Activated naive CD4-positive, alpha-beta T cell treated with anti-CD3 and anti-CD28 coated beads, Interleukin-2, amount 10 ng/mL, durations not matched to agents 7 days and 5 days (primary cell): ENCODE results near the gene SORCS2.

Source experiments
- CTCF ChIA-PET: fragments of 350-600 bp; sonication (Branson Sonifier 250); formaldehyde crosslinking; loops from one replicate; lab custom pipeline; 2021; ENCODE audit warnings: antibody characterized with exemption; lab: Charles Lee
- DNase-seq: peaks from one replicate; pipeline ENCODE4 v3.0.0-alpha.2; 2020
- H3K27ac Mint-ChIP-seq: one replicate; pipeline ENCODE4 v1.8.0; 2021; ENCODE audit warnings: mild to moderate bottlenecking, moderate library complexity, mixed read lengths
- H3K27me3 Mint-ChIP-seq: one replicate; pipeline ENCODE4 v1.8.0; 2021; ENCODE audit warnings: mild to moderate bottlenecking, mixed read lengths
- H3K36me3 Mint-ChIP-seq: one replicate; pipeline ENCODE4 v1.8.0; 2021; ENCODE audit warnings: mixed read lengths
- H3K4me1 Mint-ChIP-seq: one replicate; pipeline ENCODE4 v1.8.0; 2021; ENCODE audit warnings: mixed read lengths
- H3K4me3 Mint-ChIP-seq: one replicate; pipeline ENCODE4 v1.8.0; 2021; ENCODE audit warnings: mild to moderate bottlenecking, moderate library complexity, mixed read lengths
- H3K9me3 Mint-ChIP-seq: one replicate; pipeline ENCODE4 v1.8.0; 2021; ENCODE audit warnings: mixed read lengths

SORCS2 gene

GRCh38 chr4:7735961-7736360 lies 543.6 kb downstream of the SORCS2 start:
- peaks cover 20% of the 10 kb centered on the region for H3K27me3 Mint-ChIP-seq
- CTCF ChIA-PET = no interaction called here
- no peak for DNase-seq
- H3K4me3 Mint-ChIP-seq = no peak overlapping the region
- no peaks in the 10 kb centered on the region for H3K36me3 Mint-ChIP-seq
- no peaks in the 10 kb centered on the region for H3K9me3 Mint-ChIP-seq
- H3K27ac Mint-ChIP-seq = no peak overlapping the region
- H3K4me1 Mint-ChIP-seq = no peaks in the 10 kb centered on the region

- H3K27me3 Mint-ChIP-seq = peaks cover 20% of the 10 kb centered on the region
- no peak for DNase-seq
- H3K9me3 Mint-ChIP-seq = no peaks in the 10 kb centered on the region
- H3K36me3 Mint-ChIP-seq = no peaks in the 10 kb centered on the region
- H3K4me1 Mint-ChIP-seq = no peaks in the 10 kb centered on the region
- H3K4me3 Mint-ChIP-seq = no peak overlapping the region
- H3K27ac Mint-ChIP-seq = no peak overlapping the region
- CTCF ChIA-PET = no interaction called here
Observed at GRCh38 chr4:7736436-7737267, 544.3 kb downstream of the SORCS2 start.

- no peak for DNase-seq
- no peak overlapping the region for H3K27ac Mint-ChIP-seq
- peaks cover 16% of the 10 kb centered on the region for H3K27me3 Mint-ChIP-seq
- H3K36me3 Mint-ChIP-seq = no peaks in the 10 kb centered on the region
- CTCF ChIA-PET = no interaction called here
- H3K4me3 Mint-ChIP-seq = no peak overlapping the region
- no peaks in the 10 kb centered on the region for H3K9me3 Mint-ChIP-seq
- H3K4me1 Mint-ChIP-seq = no peaks in the 10 kb centered on the region
Observed at GRCh38 chr4:7737268-7737645, 544.9 kb downstream of the SORCS2 start.

- H3K36me3 Mint-ChIP-seq = no peaks in the 10 kb centered on the region
- CTCF ChIA-PET = no interaction called here
- no peak overlapping the region for H3K27ac Mint-ChIP-seq
- no peak overlapping the region for H3K4me3 Mint-ChIP-seq
- DNase-seq = no peak
- no peaks in the 10 kb centered on the region for H3K9me3 Mint-ChIP-seq
- H3K27me3 Mint-ChIP-seq = peaks cover 12% of the 10 kb centered on the region
- no peaks in the 10 kb centered on the region for H3K4me1 Mint-ChIP-seq
Observed at GRCh38 chr4:7737752-7738457, 545.6 kb downstream of the SORCS2 start.

- Mint-ChIP-seq H3K4me3 (no peak overlapping the region), H3K4me1 (no peaks in the 10 kb centered on the region), H3K27ac (no peak overlapping the region), H3K36me3 (no peaks in the 10 kb centered on the region), H3K9me3 (no peaks in the 10 kb centered on the region), H3K27me3 (peaks cover 8% of the 10 kb centered on the region)
- DNase-seq = no peak
- CTCF ChIA-PET = no interaction called here
Observed at GRCh38 chr4:7738458-7739076, 546.2 kb downstream of the SORCS2 start.

DNA sequence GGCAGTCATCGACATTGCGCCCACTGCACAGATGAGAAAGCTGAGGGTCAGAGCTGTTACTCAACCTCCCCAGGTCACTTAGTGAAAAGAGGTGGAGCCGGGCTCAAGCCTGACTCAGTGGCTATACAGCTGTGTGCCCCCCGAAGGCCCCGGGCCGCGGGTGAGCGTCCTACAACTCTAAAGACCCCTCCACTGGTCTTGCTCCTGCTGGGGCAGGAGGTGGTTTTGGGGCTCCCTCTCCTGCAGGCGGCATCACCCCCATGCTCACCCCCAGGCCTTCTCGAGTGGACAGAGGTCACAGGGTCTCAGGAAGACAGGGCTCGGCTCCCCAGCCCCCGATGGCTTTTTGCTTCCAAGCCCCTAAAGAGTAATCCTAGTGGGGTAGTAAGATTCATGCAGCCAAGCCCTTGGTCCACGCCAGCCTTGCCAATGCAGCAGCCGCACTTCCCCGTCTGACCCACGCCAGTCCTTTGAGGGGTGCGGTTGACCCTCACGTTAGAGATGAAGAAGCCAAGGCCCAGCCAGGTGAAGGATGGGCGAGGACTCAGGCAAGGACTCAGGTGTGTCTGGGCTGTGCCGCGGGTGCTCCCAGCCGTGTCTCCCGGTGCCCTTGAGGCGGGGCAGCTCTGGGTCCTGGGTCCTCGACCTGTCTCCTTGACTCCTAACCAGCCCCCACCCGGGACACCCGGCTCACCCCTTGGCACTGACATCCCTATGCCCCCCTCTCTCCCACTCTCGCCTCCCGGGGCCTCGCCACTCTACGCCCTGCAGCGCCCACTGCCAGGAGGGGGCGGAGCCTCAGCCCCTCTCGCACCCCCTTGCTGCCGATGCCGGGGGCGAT lies 547.0 kb downstream of the SORCS2 start:
- H3K27ac Mint-ChIP-seq = no peak overlapping the region
- H3K9me3 Mint-ChIP-seq = no peaks in the 10 kb centered on the region
- CTCF ChIA-PET = no interaction called here
- no peak overlapping the region for H3K4me3 Mint-ChIP-seq
- peaks cover 6% of the 10 kb centered on the region for H3K4me1 Mint-ChIP-seq
- H3K27me3 Mint-ChIP-seq = peaks cover 6% of the 10 kb centered on the region
- DNase-seq = no peak
- no peaks in the 10 kb centered on the region for H3K36me3 Mint-ChIP-seq

DNA sequence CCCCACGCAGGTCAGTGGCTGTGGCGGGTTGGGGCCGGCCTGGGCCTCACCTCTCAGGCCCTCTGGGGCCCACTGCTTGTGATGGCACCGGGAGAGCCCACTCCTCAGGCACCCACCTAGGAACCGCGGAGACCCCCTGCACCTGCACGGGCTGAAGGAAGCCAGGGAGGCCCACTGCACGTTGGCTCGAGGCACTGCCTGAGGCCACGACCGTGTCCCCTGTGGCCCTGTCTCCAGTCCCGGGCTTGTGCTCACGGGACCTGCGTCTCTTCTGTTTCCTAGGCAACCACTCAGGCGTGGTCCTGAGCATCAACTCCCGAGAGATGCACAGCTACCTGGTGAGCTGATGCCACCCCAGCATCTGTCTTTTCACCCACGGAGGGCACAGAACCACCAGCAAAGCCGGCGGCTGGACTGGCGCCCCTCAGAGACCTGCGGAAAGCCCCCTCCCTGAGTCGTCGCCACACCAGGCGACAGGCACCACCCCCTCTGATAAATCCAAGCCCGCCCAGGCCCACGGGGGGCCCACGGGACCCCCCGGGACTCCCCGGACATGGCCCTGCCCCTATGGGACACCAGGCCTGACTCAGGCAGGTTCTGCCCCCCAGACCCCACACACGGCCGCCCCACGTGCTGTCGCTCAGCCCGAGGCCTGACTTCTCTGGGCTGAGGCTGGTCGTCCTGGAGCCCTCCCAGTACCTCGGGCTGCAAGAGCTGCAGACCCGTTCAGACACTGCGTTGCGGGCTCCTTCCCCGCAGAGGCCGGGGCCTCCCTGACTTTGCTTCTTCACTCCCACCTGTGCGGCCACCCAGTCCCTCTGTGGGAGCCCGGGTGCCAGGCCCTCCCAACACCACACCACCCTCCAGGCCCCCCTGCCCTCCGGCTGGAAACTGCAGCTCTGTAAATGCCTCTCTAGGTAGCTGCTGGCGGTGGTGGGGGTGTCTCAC lies 547.9 kb downstream of the SORCS2 start:
- peaks cover under 1% of the 10 kb centered on the region for H3K27me3 Mint-ChIP-seq
- H3K4me3 Mint-ChIP-seq = no peak overlapping the region
- DNase-seq = no peak
- no peaks in the 10 kb centered on the region for H3K9me3 Mint-ChIP-seq
- CTCF ChIA-PET = no interaction called here
- H3K36me3 Mint-ChIP-seq = no peaks in the 10 kb centered on the region
- H3K27ac Mint-ChIP-seq = no peak overlapping the region
- peaks cover 7% of the 10 kb centered on the region for H3K4me1 Mint-ChIP-seq

DNA sequence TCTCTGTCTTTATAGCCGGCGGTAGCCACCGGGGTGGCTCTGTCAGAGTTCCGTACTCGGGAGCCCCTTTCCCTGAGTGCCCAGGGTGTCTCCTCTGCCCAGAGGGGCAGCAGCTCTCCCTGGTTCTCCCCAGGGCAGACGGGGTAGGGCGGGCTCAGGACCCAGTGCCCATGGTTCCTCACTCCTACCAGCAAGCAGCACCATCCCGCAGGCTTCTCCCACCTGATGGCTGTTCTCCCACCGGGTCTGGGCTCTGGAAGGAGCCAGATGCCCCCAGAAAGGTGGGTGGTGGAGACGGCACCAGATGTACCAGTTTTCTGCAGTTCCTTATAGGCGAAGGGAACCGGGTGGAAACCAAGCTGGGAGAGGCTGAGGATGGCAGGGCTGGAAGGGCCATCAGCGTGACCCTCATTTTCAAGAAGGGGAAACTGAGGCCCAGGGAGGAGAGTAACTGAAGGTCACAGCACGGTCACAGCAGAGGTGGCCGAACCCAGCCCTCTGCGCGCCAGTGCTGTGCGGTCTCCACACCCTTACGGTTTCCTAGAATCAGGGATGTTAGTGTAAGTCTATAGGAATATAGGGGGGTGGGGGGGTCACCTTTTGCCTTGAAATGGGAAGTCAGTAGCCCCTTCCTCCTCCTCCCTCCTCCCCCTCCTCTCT lies 548.7 kb downstream of the SORCS2 start:
- CTCF ChIA-PET = interaction anchor here (0.6 kb wide), 1 partner anchor 8 kb away, joined by 3 read pairs; no protein-coding TSS in a partner anchor
- no peak overlapping the region for H3K27ac Mint-ChIP-seq
- H3K36me3 Mint-ChIP-seq = no peaks in the 10 kb centered on the region
- no peaks in the 10 kb centered on the region for H3K9me3 Mint-ChIP-seq
- H3K4me1 Mint-ChIP-seq = peaks cover 7% of the 10 kb centered on the region
- H3K4me3 Mint-ChIP-seq = no peak overlapping the region
- no peak for DNase-seq
- no peaks in the 10 kb centered on the region for H3K27me3 Mint-ChIP-seq

DNA sequence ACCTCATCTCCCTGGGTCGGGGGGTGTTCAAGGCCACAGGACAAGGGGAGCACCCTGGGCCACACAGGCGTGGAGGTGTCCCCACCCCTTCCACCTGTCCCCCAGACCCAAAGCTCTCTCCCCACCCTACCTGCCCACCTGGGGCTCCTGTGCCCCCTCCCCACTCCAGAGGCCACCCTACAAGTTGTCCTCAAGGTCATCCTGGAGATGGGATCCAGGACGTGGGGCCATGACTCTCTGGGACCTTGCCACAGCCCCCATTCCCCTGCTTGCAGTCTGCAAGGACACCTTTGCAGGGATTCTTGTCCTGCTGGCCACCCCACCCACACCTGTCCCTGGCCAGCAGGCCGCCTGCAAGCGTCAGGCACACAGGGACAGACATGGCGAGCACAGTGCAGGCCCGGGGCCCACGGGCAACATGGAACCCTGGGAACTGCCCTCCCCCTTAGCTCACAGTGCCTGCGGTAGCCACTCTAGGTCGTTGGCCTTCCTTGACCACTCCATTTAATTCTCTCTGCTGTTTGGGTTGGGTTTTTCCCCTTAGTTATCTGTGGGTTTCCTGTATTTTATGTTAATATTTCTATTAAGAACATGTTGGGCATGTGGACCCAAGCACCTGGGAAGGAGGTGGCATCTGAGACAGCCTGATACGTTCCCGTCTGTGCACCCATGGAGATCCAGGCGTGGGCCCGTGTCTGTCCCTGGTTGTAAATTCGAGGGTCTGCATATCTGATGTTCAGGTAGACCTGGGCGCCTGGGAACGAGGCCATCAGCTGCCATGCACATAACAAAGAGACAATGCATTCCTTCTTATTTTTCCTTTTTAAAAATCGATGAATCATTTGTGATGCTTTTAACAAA lies 549.8 kb downstream of the SORCS2 start:
- Mint-ChIP-seq H3K27ac (no peak overlapping the region), H3K27me3 (peaks cover 4% of the 10 kb centered on the region), H3K4me3 (no peak overlapping the region), H3K4me1 (peaks cover 9% of the 10 kb centered on the region), H3K36me3 (no peaks in the 10 kb centered on the region), H3K9me3 (no peaks in the 10 kb centered on the region)
- DNase-seq = no peak
- CTCF ChIA-PET = no interaction called here

GRCh38 chr4:7742807-7743280 lies 550.5 kb downstream of the SORCS2 start:
- H3K36me3 Mint-ChIP-seq = no peaks in the 10 kb centered on the region
- H3K27me3 Mint-ChIP-seq = peaks cover 10% of the 10 kb centered on the region
- H3K4me1 Mint-ChIP-seq = peaks cover 9% of the 10 kb centered on the region
- H3K9me3 Mint-ChIP-seq = no peaks in the 10 kb centered on the region
- CTCF ChIA-PET = no interaction called here
- DNase-seq = no peak
- no peak overlapping the region for H3K27ac Mint-ChIP-seq
- no peak overlapping the region for H3K4me3 Mint-ChIP-seq

DNA sequence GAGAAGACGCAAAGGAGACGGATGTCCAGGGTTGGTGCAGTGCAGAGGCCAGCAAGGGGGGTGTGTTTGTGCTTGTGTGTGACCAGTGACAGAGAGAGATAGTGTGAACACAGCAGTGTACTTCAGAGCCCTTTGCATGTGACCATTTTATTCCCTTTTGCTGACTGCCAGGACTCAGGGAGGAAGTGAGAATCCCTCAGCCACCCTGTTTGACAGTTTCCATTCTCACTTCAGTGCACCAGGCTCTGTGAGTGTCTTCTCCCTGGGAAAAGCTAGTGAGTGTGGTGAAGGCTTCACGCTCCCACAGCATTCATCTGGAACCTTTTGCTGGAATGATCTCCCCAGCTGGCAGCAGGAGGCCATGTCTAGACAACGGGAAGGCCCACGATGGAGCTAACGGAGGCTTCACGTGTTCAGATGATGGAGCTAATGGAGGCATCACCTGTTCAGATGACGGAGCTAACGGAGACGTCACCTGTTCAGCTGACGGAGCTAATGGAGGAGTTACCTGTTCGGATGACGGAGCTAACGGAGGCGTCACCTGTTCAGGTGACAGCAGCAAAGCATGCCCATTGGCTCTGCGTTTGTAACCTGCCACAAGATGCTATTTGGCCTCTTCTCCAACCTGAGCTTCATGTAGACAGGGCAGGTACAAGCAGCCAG lies 551.9 kb downstream of the SORCS2 start:
- CTCF ChIA-PET = interaction anchor here (1.0 kb wide), 1 partner anchor 58 kb away, joined by 3 read pairs; no protein-coding TSS in a partner anchor
- Mint-ChIP-seq H3K4me1 (peaks cover 18% of the 10 kb centered on the region), H3K4me3 (no peak overlapping the region), H3K27ac (no peak overlapping the region), H3K9me3 (no peaks in the 10 kb centered on the region), H3K27me3 (peaks cover 10% of the 10 kb centered on the region), H3K36me3 (no peaks in the 10 kb centered on the region)
- DNase-seq = no peak
